ENCODE results near the gene ZBTB20. TPM values are rescaled to one million over a fixed set of nuclear protein-coding genes. Genes with fewer than 3 reads are reported as not detected.

The ZBTB20 gene
- polyA plus RNA-seq, 3 donors, result 1.3 to 3.2 (median 2.0) TPM

- Histone ChIP-seq H3K9ac (ENCODE audit: insufficient read depth, low read length, poor library complexity, severe bottlenecking) (no peak overlapping the region), H3K79me2 (ENCODE audit: insufficient read depth, low read length) (no peaks in the 10 kb centered on the region), H3K4me3 (replicated peaks in 1 of 3; ENCODE audit: low read depth in 2 of 3, low read length in 3 of 3) (no peak overlapping the region), H4K20me1 (ENCODE audit: insufficient read depth, low read length) (no peaks in the 10 kb centered on the region), H3K27ac (ENCODE audit: low read depth in 1 of 2, low read length in 2 of 2) (no peak overlapping the region), H3K27me3 (ENCODE audit: control insufficient read depth in 2 of 2, insufficient read depth in 2 of 2, low read length in 2 of 2) (no peaks in the 10 kb centered on the region), H3K9me3 (replicated peaks in 1 of 2; ENCODE audit: control insufficient read depth in 1 of 2, insufficient read depth in 1 of 2, low read length in 2 of 2) (no peaks in the 10 kb centered on the region), H3K4me1 (ENCODE audit: control insufficient read depth in 1 of 2, insufficient read depth in 2 of 2, low read length in 2 of 2) (no peaks in the 10 kb centered on the region), H2AFZ (ENCODE audit: insufficient read depth, low read depth, low read length, poor library complexity, severe bottlenecking) (no peak overlapping the region), H3K4me2 (replicated peaks; ENCODE audit: extremely low read depth, low read length, poor library complexity, severe bottlenecking) (no peak overlapping the region), H3K36me3 (replicated peaks in 1 of 2; ENCODE audit: control insufficient read depth in 1 of 2, insufficient read depth in 2 of 2, low read length in 2 of 2) (no peaks in the 10 kb centered on the region)
- intact Hi-C loops (cut with micrococcal nuclease), result no loop called here
- Mint-ChIP-seq H3K27ac (no peak overlapping the region), H3K4me1 (peaks cover 3% of the 10 kb centered on the region), H3K4me3 (no peak overlapping the region), H3K27me3 (ENCODE audit: low read depth in 3 of 3) (peaks cover 0 to 2% (median 0%) of the 10 kb centered on the region in 3 donors), H3K36me3 (no peaks in the 10 kb centered on the region), H3K9me3 (no peaks in the 10 kb centered on the region)
- no CpG with 5 or more reads among the region's 1 CpG for WGBS (ENCODE audit: insufficient coverage)
- TF ChIP-seq, protein P1, sequence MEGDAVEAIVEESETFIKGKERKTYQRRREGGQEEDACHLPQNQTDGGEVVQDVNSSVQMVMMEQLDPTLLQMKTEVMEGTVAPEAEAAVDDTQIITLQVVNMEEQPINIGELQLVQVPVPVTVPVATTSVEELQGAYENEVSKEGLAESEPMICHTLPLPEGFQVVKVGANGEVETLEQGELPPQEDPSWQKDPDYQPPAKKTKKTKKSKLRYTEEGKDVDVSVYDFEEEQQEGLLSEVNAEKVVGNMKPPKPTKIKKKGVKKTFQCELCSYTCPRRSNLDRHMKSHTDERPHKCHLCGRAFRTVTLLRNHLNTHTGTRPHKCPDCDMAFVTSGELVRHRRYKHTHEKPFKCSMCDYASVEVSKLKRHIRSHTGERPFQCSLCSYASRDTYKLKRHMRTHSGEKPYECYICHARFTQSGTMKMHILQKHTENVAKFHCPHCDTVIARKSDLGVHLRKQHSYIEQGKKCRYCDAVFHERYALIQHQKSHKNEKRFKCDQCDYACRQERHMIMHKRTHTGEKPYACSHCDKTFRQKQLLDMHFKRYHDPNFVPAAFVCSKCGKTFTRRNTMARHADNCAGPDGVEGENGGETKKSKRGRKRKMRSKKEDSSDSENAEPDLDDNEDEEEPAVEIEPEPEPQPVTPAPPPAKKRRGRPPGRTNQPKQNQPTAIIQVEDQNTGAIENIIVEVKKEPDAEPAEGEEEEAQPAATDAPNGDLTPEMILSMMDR (IDR thresholded peaks at IDR 0.05), result no peak
- no peak for DNase-seq
Observed at GRCh38 chr3:114508976-114509375, 638.1 kb downstream of the ZBTB20 start.

DNA sequence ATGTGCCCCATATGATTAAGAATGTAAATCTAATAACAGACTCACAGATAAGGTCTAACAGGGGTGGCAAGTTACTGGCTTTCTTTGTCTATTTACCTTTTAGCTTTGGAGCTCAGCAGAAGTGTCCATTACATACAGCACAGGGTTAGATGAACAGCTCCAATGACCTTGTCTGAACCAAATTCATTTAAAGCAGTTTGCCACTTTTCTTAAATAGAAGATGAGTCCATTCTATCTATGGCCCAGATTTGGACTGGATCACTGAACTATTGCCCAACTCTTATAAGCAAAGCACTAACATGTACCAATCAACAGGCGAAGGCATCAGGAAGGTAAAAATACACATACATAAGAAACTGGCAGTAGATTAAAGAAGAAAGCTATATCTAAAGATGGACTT, 638.9 kb downstream of the ZBTB20 start:
- DNase-seq, result no peak
- H3K36me3 ChIP-seq (replicated peaks in 1 of 2; ENCODE audit: control insufficient read depth in 1 of 2, insufficient read depth in 2 of 2, low read length in 2 of 2), result no peaks in the 10 kb centered on the region
- no peak overlapping the region for H3K4me2 ChIP-seq (replicated peaks; ENCODE audit: extremely low read depth, low read length, poor library complexity, severe bottlenecking)
- no peaks in the 10 kb centered on the region for H3K79me2 ChIP-seq (ENCODE audit: insufficient read depth, low read length)
- peaks cover 3% of the 10 kb centered on the region for H3K4me1 Mint-ChIP-seq
- H2AFZ ChIP-seq (ENCODE audit: insufficient read depth, low read depth, low read length, poor library complexity, severe bottlenecking), result no peak overlapping the region
- no peak overlapping the region for H3K4me3 ChIP-seq (replicated peaks in 1 of 3; ENCODE audit: low read depth in 2 of 3, low read length in 3 of 3)
- TF ChIP-seq, protein P1 (IDR thresholded peaks at IDR 0.05), result no peak
- no peaks in the 10 kb centered on the region for H4K20me1 ChIP-seq (ENCODE audit: insufficient read depth, low read length)
- no peaks in the 10 kb centered on the region for H3K27me3 ChIP-seq (ENCODE audit: control insufficient read depth in 2 of 2, insufficient read depth in 2 of 2, low read length in 2 of 2)
- no peak overlapping the region for H3K4me3 Mint-ChIP-seq
- intact Hi-C loops (cut with micrococcal nuclease), result no loop called here
- H3K27ac Mint-ChIP-seq, result no peak overlapping the region
- no peak overlapping the region for H3K9ac ChIP-seq (ENCODE audit: insufficient read depth, low read length, poor library complexity, severe bottlenecking)
- H3K9me3 Mint-ChIP-seq, result no peaks in the 10 kb centered on the region
- H3K27me3 Mint-ChIP-seq (ENCODE audit: low read depth in 3 of 3), result peaks cover 0 to 2% (median 0%) of the 10 kb centered on the region in 3 donors
- no peaks in the 10 kb centered on the region for H3K36me3 Mint-ChIP-seq
- no peaks in the 10 kb centered on the region for H3K9me3 ChIP-seq (replicated peaks in 1 of 2; ENCODE audit: control insufficient read depth in 1 of 2, insufficient read depth in 1 of 2, low read length in 2 of 2)
- no CpG with 5 or more reads among the region's 1 CpG for WGBS (ENCODE audit: insufficient coverage)
- H3K27ac ChIP-seq (ENCODE audit: low read depth in 1 of 2, low read length in 2 of 2), result no peak overlapping the region
- no peaks in the 10 kb centered on the region for H3K4me1 ChIP-seq (ENCODE audit: control insufficient read depth in 1 of 2, insufficient read depth in 2 of 2, low read length in 2 of 2)

All from CD14-positive monocyte (primary cell).